ENCODE data around the gene XDH. TPM values are rescaled to one million over a fixed set of nuclear protein-coding genes. Genes with fewer than 3 reads are reported as not detected.

Gene XDH
- polyA plus RNA-seq, 1 donor (not counting 4 experiments of a cell fraction or from before 2014, with no cell fraction given), result 40.6 TPM

- H3K79me2 ChIP-seq (ENCODE audit: control insufficient read depth, insufficient read depth, low read length), result no peaks in the 10 kb centered on the region
- dilution Hi-C loops (cut with MboI; ENCODE audit: extremely low pct_ligation_motif_present, low sequenced_read_pairs), result no loop called here
- H3K9me3 ChIP-seq (ENCODE audit: control insufficient read depth, low read depth, low read length), result no peaks in the 10 kb centered on the region
- H4K20me1 ChIP-seq (ENCODE audit: control insufficient read depth, extremely low read depth, insufficient read depth, low read length), result no peaks in the 10 kb centered on the region
- H3K9ac ChIP-seq (ENCODE audit: control insufficient read depth, extremely low read depth, insufficient read depth, low read length), result no peak overlapping the region
- no peaks in the 10 kb centered on the region for H3K9me1 ChIP-seq (ENCODE audit: control insufficient read depth, extremely low read depth, insufficient read depth, low read length)
- peaks cover 25% of the 10 kb centered on the region for H3K4me1 ChIP-seq (ENCODE audit: control insufficient read depth, extremely low read depth, insufficient read depth, low read length)
- DNase-seq (ENCODE audit: low read depth, low spot score) (no peak), FAIRE-seq (no peak)
- no peak overlapping the region for H3K4me2 ChIP-seq (ENCODE audit: control insufficient read depth, extremely low read depth, insufficient read depth, low read depth, low read length)
- no peak overlapping the region for H2AFZ ChIP-seq (ENCODE audit: control insufficient read depth, low read length)
- H3K27ac ChIP-seq (ENCODE audit: control insufficient read depth, insufficient read depth, low read length), result no peak overlapping the region
- H3K27me3 ChIP-seq (ENCODE audit: control insufficient read depth, extremely low read depth, insufficient read depth, low read length), result no peaks in the 10 kb centered on the region
- H3K36me3 ChIP-seq (ENCODE audit: control insufficient read depth in 2 of 2, extremely low read depth in 1 of 2, insufficient read depth in 2 of 2, low read length in 2 of 2), result no peaks in the 10 kb centered on the region
- no peak overlapping the region for H3K4me3 ChIP-seq (ENCODE audit: control insufficient read depth in 2 of 3, extremely low read depth in 1 of 3, insufficient read depth in 2 of 3, low read depth in 1 of 3, low read length in 3 of 3)
- TF ChIP-seq EZH2 (IDR thresholded peaks at IDR 0.05; ENCODE audit: low read length) (no peak), CTCF (optimal IDR thresholded peaks at IDR 0.05 in 1 of 3, IDR thresholded peaks at IDR 0.05 in 1 of 3, conservative IDR thresholded peaks at IDR 0.05 in 1 of 3; ENCODE audit: extremely low read depth in 1 of 3, insufficient read depth in 2 of 3, low read length in 3 of 3) (no peak)
These were observed 126.9 kb downstream of the XDH start for GRCh38 chr2:31287654-31288053.

GRCh38 chr2:31286961-31287550, 127.5 kb downstream of the XDH start:
- no peak overlapping the region for H3K4me3 ChIP-seq (ENCODE audit: control insufficient read depth in 2 of 3, extremely low read depth in 1 of 3, insufficient read depth in 2 of 3, low read depth in 1 of 3, low read length in 3 of 3)
- peak; percentile 26 for FAIRE-seq
- H3K9ac ChIP-seq (ENCODE audit: control insufficient read depth, extremely low read depth, insufficient read depth, low read length), result no peak overlapping the region
- H3K36me3 ChIP-seq (ENCODE audit: control insufficient read depth in 2 of 2, extremely low read depth in 1 of 2, insufficient read depth in 2 of 2, low read length in 2 of 2), result no peaks in the 10 kb centered on the region
- peaks cover 25% of the 10 kb centered on the region for H3K4me1 ChIP-seq (ENCODE audit: control insufficient read depth, extremely low read depth, insufficient read depth, low read length)
- no peaks in the 10 kb centered on the region for H3K79me2 ChIP-seq (ENCODE audit: control insufficient read depth, insufficient read depth, low read length)
- no peak overlapping the region for H3K27ac ChIP-seq (ENCODE audit: control insufficient read depth, insufficient read depth, low read length)
- no peaks in the 10 kb centered on the region for H3K9me1 ChIP-seq (ENCODE audit: control insufficient read depth, extremely low read depth, insufficient read depth, low read length)
- TF ChIP-seq CTCF (optimal IDR thresholded peaks at IDR 0.05 in 1 of 3, IDR thresholded peaks at IDR 0.05 in 1 of 3, conservative IDR thresholded peaks at IDR 0.05 in 1 of 3; ENCODE audit: extremely low read depth in 1 of 3, insufficient read depth in 2 of 3, low read length in 3 of 3), result no peak
- no peak for TF ChIP-seq EZH2 (IDR thresholded peaks at IDR 0.05; ENCODE audit: low read length)
- no peaks in the 10 kb centered on the region for H3K9me3 ChIP-seq (ENCODE audit: control insufficient read depth, low read depth, low read length)
- H3K27me3 ChIP-seq (ENCODE audit: control insufficient read depth, extremely low read depth, insufficient read depth, low read length), result no peaks in the 10 kb centered on the region
- peak overlapping the region; percentile 42 for H2AFZ ChIP-seq (ENCODE audit: control insufficient read depth, low read length)
- no peaks in the 10 kb centered on the region for H4K20me1 ChIP-seq (ENCODE audit: control insufficient read depth, extremely low read depth, insufficient read depth, low read length)
- dilution Hi-C loops (cut with MboI; ENCODE audit: extremely low pct_ligation_motif_present, low sequenced_read_pairs), result no loop called here
- no peak for DNase-seq (ENCODE audit: low read depth, low spot score)
- no peak overlapping the region for H3K4me2 ChIP-seq (ENCODE audit: control insufficient read depth, extremely low read depth, insufficient read depth, low read depth, low read length)
